Rectal smooth muscle tissue (tissue), 1 donor: ENCODE data around the gene ZMIZ1.
A peak's percentile ranks its signal among the peaks of the same experiment; 100 is the strongest.

Experiments used
- H3K27ac ChIP-seq: one replicate; pipeline ENCODE4 v1.7.0; 2013; ENCODE audit warnings: low read depth, low read length, inconsistent platforms
- H3K27me3 ChIP-seq: one replicate; pipeline ENCODE4 v1.7.0; 2013; ENCODE audit warnings: low read length; ENCODE audit not compliant: control insufficient read depth, insufficient read depth
- H3K36me3 ChIP-seq: one replicate; pipeline ENCODE4 v1.7.0; 2013; ENCODE audit warnings: low read length; ENCODE audit not compliant: control insufficient read depth, insufficient read depth
- H3K4me1 ChIP-seq: one replicate; pipeline ENCODE4 v1.7.0; 2013; ENCODE audit warnings: low read length; ENCODE audit not compliant: control insufficient read depth, insufficient read depth
- H3K4me3 ChIP-seq: one replicate; pipeline ENCODE4 v1.7.0; 2013; ENCODE audit warnings: low read length
- H3K9ac ChIP-seq: one replicate; pipeline ENCODE4 v1.7.0; 2013; ENCODE audit warnings: low read length

Gene ZMIZ1

DNA sequence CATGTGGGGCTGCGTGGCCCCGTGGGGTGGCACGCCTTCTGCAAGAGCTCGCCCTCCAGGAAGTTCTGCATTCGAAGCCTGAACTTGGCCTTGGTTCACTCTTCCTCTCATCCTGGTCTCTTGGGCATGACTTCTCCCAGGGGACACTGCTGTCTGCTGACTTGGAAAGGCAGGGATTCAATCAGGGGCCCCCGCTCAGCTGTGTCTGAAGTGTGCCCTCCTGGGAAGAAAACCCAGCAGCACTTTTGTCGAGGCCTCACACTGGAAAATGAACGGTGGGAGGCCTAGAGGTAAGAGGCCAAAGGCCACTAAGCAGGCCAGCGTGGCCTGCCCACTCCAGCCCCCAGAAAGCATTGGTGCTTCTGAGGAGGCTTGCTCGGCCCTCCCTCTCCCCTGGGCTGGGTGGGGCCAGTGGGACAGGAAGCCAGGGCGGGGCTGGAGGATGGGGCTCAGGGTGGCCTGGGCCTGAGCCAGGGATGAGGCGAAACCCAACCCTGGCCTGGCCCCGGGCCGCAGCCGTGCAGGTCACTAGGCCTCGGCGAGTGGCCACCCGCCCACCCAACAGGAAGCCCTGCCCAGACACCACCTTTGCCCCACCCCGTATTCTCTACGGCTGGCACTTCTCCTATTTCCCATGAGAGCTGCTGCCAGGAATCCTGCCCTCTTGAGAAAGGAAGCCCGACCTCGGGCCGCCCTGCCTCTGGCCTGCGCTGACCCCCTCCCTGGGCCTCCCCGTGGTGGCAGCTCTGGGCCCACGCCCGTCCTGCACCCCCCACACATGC, 81.1 kb downstream of the ZMIZ1 start:
- no peaks in the 10 kb centered on the region for H3K36me3 ChIP-seq
- no peaks in the 10 kb centered on the region for H3K27me3 ChIP-seq
- H3K4me3 ChIP-seq, result peak overlapping the region; percentile 2
- peak overlapping the region; percentile 80 for H3K27ac ChIP-seq
- peaks cover 70% of the 10 kb centered on the region for H3K4me1 ChIP-seq
- no peak overlapping the region for H3K9ac ChIP-seq

DNA sequence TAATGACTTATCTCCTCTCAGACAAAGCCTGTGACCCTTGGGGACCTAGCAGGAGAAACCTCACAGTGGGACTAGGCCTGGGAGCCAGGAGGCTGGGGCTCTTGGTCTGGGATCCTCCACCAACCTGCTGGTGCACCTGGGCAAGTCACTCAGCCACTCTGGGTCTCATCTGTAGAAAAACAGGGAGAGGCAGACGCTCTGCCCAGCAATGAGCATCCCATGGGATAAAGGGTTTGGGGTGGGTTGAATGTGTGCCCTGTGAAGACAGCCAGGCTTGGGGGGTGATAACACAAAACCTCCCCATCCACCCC, 81.6 kb downstream of the ZMIZ1 start:
- H3K9ac ChIP-seq, result no peak overlapping the region
- H3K36me3 ChIP-seq, result no peaks in the 10 kb centered on the region
- peaks cover 67% of the 10 kb centered on the region for H3K4me1 ChIP-seq
- H3K4me3 ChIP-seq, result no peak overlapping the region
- H3K27ac ChIP-seq, result peak overlapping the region; percentile 80
- no peaks in the 10 kb centered on the region for H3K27me3 ChIP-seq

DNA sequence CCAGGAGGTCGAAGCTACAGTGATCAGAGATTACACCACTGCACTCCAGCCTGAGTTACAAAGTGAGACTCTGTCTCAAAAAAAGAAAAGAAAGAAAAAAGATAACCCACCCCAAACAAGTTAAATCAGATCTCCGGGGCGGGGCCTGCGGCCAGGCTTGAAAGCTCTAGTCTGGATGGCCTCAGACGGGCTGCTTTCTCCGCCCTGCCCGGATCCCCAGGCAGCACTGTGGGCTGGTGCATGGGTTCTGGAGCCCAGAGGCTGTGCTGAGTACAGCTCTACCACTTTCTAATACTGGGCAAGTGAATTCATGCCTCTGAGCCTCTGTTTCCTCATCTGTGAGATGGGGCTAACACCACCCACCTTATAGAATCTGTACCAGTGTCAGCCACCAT, 83.7 kb downstream of the ZMIZ1 start:
- Histone ChIP-seq H3K4me1 (peaks cover 58% of the 10 kb centered on the region), H3K27me3 (no peaks in the 10 kb centered on the region), H3K27ac (no peak overlapping the region), H3K9ac (no peak overlapping the region), H3K36me3 (no peaks in the 10 kb centered on the region), H3K4me3 (no peak overlapping the region)

DNA sequence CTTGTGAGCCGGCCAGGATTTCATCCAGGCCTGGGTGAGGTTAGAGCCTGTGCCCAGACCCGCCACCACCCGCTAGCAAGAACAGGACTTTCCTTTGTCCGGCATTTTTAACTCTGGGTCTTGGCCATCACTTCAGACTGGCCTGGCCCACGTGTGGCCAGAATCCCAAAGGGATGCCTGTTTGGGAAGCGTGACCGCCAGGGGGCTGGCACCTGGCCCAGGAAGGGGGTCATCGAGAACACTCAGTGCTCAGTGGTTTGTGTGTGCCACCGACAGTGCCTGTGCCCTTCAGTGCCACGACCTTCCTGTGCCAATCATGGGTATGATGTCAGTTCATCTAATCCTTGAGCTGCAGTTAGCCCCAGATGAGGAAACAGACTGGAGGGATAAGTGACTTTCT, 85.0 kb downstream of the ZMIZ1 start:
- no peak overlapping the region for H3K4me3 ChIP-seq
- peak overlapping the region; percentile 38 for H3K27ac ChIP-seq
- H3K36me3 ChIP-seq, result no peaks in the 10 kb centered on the region
- H3K27me3 ChIP-seq, result no peaks in the 10 kb centered on the region
- H3K4me1 ChIP-seq, result peaks cover 59% of the 10 kb centered on the region
- H3K9ac ChIP-seq, result no peak overlapping the region

DNA sequence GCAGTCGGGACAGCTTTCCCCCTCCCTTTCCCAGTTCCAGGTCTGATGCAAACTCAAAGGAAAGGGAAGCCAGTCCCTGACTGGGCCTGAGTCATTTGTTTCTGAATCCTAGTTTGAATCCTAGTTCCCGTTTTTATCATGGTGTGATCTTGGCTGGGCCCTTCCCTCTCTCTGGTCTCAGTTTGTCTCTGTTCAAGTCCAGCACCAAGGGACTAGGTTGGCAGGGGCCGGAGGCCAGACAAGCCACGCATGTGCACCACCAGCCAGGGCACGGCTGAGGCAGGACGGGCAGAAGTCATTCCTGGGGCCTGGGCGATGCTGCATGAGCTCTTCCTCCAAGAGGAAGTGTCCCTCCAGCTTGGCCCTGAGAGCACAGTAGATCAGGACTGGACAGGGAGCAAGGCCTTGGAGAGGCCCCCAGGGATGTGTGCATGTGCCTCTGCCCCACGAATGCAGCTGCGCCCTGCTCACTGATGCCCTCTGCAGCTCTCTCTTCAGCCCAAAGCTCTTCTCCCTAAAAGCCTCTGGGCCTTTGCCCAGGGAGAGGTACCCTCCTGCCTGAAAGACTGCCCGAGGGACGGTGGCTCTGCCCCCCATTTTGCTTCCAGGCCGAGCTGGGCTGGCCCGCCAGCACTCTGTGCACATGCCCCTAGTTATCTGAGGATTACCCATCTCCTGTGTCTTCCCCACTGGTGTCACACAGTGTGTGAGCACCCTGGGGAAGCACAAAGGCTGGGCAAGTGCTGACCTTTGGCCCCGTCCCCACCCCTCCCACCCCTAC, 86.7 kb downstream of the ZMIZ1 start:
- H3K4me1 ChIP-seq, result peaks cover 59% of the 10 kb centered on the region
- no peaks in the 10 kb centered on the region for H3K36me3 ChIP-seq
- no peak overlapping the region for H3K4me3 ChIP-seq
- peak overlapping the region; percentile 56 for H3K27ac ChIP-seq
- H3K27me3 ChIP-seq, result no peaks in the 10 kb centered on the region
- H3K9ac ChIP-seq, result no peak overlapping the region

DNA sequence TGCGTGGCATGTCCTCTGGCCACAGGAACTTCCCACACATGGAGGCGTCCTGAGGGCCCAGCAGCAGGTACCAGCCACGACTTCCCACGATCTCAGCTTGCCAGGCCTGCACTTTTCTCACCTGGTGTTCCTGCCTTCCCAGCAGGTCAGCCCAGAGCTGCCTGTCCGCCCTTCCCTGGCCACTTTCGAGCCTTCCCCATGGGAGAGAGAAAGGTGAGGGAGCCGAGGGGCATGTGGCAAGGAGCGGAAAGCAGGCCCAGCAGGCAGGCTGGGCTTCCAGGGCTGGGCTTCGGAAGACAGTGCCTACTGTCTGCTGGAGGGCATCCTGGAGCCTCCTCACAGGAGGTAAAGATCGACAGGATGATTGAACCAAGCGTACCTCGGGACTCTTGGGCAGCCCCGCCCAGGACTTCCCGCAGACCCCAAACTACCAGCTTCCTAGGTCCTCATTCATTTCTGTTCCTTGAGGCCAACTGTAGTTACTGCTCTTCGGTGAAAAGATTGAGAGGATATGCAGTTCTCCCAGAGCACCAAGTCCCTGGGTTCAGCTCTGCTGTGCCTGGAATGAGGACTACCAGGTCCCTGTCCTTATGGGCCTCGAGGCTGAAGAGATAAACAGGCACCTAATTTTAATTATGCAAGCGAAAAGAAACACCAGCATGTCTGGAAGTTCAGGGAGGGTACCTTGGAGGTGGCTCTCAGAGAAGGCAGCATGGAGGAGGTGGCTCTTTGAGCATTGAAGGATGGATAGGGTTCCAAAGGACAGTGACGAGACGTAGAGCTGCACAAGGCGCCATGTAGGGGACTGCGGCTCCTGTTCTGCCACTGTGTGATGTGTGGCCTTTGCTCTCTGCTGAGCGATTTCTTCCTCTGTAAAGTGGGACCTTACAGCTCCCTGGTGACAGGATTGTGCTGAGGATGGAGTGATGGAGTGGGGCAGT, 87.8 kb downstream of the ZMIZ1 start:
- peaks cover 56% of the 10 kb centered on the region for H3K4me1 ChIP-seq

DNA sequence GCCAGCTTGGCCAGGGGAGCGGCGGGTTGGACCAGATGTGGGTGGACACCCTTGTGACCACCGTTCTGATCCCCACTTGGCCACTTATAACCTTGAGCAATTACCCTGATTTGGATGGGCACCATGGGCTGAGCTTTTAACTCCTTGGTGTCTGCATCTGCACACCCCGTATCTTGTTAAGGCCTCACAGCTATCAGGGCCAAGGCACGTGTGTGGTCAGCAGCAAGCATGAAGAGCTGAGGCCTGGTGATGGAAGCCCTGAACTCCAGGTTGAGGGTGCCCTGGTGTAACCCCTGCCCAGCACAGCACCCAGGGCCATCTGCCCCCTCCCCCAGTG, 89.2 kb downstream of the ZMIZ1 start:
- peak overlapping the region; percentile 64 for H3K27ac ChIP-seq
- H3K27me3 ChIP-seq, result no peaks in the 10 kb centered on the region
- H3K36me3 ChIP-seq, result no peaks in the 10 kb centered on the region
- H3K4me3 ChIP-seq, result no peak overlapping the region
- no peak overlapping the region for H3K9ac ChIP-seq
- peaks cover 57% of the 10 kb centered on the region for H3K4me1 ChIP-seq

More for the DNA sequence above, 87.8 kb downstream of the ZMIZ1 start:
- Histone ChIP-seq H3K9ac (no peak overlapping the region), H3K4me3 (no peak overlapping the region), H3K27ac (peak overlapping the region; percentile 64), H3K27me3 (no peaks in the 10 kb centered on the region), H3K36me3 (no peaks in the 10 kb centered on the region)

DNA sequence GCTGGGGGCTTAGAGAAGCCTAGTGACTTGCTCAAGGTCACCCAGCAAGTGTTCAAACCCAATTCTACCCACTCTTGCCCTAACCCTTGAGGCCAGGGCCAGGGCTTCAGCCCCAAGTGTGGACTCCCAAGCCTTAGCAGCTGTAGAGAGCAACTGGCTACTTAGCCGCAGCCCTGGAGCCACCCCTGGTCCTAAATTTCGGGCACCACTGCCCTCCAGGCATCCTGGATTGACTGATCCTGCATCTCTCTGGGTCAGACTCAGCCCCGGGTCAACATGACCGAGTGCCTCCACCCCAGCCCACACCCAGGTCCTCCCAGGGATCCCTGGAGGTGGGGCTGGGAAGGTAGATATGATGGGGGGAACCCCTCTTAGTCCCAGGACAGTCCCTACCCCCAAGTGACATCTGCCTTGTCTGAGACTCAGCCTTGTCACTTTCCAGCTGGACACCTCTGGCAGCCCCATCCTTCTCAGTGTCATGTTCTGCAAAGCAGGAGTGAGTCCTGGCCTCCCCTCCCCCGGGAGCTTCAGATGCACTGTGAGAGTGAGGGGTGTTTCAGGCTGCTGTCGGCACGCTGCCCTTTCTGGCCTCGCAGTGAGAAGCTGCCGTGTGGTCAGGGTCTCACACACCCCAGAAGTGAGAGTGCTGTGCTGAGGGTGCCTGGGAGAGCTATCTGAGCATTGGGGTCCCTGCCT, 89.8 kb downstream of the ZMIZ1 start:
- peak overlapping the region; percentile 90 for H3K27ac ChIP-seq
- peaks cover 61% of the 10 kb centered on the region for H3K4me1 ChIP-seq

DNA sequence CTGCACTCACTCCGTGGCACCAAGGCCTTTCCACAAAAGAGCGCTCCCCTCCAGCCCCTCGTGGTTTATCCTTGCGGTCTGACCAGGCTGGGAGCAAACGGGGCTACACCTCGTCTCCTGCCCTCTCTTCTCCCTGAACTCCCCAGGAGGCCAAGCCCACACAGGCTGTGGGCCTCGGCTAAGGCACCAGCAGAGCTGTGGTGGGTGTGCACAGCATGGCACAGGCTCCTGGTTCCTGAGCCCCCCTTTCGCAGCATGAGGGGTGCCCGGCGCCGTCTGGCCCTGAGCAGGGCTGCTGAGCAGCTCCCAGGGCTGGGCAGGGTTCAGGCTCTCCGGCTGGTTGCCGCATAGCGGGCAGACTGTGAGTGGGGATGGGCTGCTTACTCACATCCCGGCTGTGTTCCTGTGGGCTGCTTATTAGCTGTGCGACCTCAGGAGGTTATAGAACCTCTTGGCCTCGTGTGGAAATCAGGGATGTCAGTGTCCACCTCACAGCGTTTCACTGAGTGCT, 90.4 kb downstream of the ZMIZ1 start:
- Histone ChIP-seq H3K27ac (peak overlapping the region; percentile 90), H3K9ac (no peak overlapping the region), H3K4me3 (no peak overlapping the region), H3K27me3 (no peaks in the 10 kb centered on the region), H3K36me3 (no peaks in the 10 kb centered on the region), H3K4me1 (peaks cover 59% of the 10 kb centered on the region)

More for the DNA sequence above, 89.8 kb downstream of the ZMIZ1 start:
- Histone ChIP-seq H3K9ac (no peak overlapping the region), H3K4me3 (no peak overlapping the region), H3K27me3 (no peaks in the 10 kb centered on the region), H3K36me3 (no peaks in the 10 kb centered on the region)

DNA sequence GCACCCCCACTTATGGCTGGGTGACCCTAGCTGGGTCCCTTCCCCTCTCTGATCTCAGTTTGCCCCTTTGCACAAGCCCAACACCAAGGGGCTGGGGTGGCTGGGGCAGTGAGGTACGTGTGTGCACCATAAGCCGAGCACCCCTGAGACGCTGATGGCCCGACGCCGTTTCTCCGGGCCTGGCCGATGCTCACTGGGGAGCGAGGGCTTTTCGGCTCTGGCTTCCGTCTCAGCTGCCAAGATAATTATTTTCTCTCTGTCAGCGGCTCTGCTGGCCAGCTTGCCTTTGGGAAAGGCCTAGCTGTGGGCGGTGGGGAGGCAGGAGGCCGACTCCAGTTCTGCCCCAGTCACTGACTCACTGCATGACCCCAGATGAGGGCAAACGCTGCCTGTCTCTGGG, 91.0 kb downstream of the ZMIZ1 start:
- no peak overlapping the region for H3K9ac ChIP-seq
- no peaks in the 10 kb centered on the region for H3K36me3 ChIP-seq
- H3K27me3 ChIP-seq, result no peaks in the 10 kb centered on the region
- peak overlapping the region; percentile 90 for H3K27ac ChIP-seq
- no peak overlapping the region for H3K4me3 ChIP-seq
- peaks cover 59% of the 10 kb centered on the region for H3K4me1 ChIP-seq

DNA sequence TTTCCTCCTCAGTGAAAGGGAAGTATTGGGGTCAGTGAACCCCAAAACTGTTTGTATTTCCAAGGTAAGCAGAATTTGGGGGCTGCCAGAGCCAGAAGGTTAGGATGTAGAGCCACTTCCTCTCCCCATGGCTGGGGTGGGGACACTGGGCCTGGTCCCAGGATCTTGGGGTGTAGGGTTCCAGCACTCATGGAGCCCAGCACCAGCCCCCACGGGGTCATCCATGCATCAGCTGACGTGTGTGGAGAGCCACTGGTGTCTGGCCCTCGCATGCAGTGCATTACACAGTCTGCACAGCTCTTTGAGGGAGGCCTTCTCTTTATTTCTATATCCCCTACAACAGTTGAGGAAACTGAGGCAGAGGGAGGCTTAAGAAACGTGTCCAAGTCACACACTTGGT, 91.4 kb downstream of the ZMIZ1 start:
- H3K27me3 ChIP-seq, result no peaks in the 10 kb centered on the region
- H3K4me3 ChIP-seq, result no peak overlapping the region
- peak overlapping the region; percentile 90 for H3K27ac ChIP-seq
- peaks cover 61% of the 10 kb centered on the region for H3K4me1 ChIP-seq
- no peak overlapping the region for H3K9ac ChIP-seq
- H3K36me3 ChIP-seq, result no peaks in the 10 kb centered on the region
